HFF-Myc (cell line): Measurements from ENCODE around the gene DNAJC15.

Experiments used
- DNase-seq: peaks from one replicate; pipeline ENCODE4 v3.0.0-alpha.2; 2011; ENCODE audit warnings: low read depth; ENCODE audit errors: extremely low read depth
- H3K4me3 ChIP-seq: replicated peaks from 2 replicates; pipeline ENCODE4 v1.5.1; 2011; ENCODE audit warnings: low read depth, mild to moderate bottlenecking, control low read depth, low read length
- TF ChIP-seq, protein P1 (sequence below): IDR thresholded peaks from 2 replicates; pipeline ENCODE4 v1.5.1; 2012; ENCODE audit warnings: mild to moderate bottlenecking, low read depth, low read length, control low read depth; ENCODE audit errors: missing control alignments

Gene DNAJC15

DNA sequence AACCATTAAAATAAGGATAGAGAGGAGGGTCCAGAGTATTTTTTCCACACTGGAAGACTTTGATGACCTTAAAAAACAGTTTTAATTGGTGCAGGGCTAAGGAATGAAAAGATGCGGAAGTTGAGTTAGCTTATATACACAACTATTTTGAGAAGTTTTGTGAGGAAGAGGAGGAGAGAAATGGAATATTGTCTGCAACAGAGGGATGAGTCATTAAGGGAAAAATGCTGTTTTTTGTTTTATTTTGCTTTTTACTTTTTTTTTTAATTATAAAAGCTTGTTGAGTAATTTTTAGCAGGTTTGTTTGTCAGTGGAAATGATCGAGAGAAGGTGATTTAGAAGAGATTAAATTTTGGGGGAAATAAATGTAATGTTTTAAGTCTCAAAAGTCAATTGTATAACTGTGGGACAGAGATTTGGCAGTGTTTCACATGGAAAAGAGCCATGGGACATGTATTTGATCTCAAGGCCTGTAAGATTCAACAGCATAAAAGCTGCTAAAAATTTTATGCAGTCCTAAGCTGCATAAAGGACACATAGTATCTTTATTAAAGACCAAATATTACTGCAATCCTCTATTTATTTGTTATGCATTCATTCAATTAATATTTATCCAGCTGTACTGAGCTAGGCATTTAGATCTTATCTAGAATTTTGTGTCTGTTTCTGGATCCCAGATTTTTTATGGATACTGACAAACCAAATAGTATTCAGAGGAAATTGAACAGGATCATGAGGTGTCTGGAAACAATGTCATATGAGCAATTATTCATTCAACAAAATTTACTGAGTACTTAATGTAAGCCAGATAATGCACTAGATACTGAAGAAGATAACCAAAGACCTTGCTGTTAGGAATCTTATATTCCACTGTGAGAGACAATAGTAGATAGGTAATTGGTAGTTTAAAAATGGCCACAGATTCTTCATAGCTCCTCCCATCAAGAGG lies 72.7 kb downstream of the DNAJC15 start:
- H3K4me3 ChIP-seq = no peak overlapping the region
- DNase-seq = no peak
- TF ChIP-seq, protein P1, sequence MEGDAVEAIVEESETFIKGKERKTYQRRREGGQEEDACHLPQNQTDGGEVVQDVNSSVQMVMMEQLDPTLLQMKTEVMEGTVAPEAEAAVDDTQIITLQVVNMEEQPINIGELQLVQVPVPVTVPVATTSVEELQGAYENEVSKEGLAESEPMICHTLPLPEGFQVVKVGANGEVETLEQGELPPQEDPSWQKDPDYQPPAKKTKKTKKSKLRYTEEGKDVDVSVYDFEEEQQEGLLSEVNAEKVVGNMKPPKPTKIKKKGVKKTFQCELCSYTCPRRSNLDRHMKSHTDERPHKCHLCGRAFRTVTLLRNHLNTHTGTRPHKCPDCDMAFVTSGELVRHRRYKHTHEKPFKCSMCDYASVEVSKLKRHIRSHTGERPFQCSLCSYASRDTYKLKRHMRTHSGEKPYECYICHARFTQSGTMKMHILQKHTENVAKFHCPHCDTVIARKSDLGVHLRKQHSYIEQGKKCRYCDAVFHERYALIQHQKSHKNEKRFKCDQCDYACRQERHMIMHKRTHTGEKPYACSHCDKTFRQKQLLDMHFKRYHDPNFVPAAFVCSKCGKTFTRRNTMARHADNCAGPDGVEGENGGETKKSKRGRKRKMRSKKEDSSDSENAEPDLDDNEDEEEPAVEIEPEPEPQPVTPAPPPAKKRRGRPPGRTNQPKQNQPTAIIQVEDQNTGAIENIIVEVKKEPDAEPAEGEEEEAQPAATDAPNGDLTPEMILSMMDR = no peak

GRCh38 chr13:43100667-43101066 lies 77.3 kb downstream of the DNAJC15 start:
- no peak for DNase-seq
- TF ChIP-seq, protein P1 = no peak
- H3K4me3 ChIP-seq = no peak overlapping the region

DNA sequence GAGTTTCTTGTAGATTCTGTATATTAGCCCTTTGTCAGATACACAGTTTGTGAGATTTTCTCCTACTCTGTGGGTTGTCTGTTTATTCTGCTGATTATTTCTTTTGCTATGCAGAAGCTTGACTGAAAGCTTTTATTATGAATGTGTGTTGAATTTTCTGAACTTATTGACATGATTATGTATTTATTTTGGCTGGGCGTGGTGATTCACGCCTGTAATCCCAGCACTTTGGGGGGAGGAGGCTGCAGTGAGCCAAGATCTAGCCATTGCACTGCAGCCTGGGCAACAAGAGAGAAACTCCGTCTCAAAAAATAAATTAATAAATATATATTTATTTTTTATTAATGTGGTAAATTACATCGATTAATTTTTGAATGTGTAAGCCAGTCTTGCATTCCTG lies 78.9 kb downstream of the DNAJC15 start:
- DNase-seq = no peak
- no peak overlapping the region for H3K4me3 ChIP-seq
- TF ChIP-seq, protein P1 = no peak

DNA sequence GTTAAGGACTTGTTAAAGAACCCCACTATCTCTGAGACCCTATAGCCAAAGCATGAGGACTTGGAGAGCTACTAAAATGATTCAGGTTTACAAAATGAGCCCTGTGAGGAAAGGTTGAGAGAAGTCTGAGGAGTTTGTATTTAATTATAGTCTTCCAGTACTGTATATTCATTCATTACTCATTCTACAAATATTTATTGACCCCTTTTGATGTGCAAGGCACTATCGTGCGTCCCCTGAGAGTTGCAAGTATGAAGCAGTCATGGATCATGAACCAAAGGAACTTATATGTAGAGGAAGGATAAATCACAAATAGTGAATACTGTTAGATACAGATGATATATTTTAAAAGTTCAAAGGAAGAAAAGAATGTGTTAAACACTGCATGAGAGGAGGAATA lies 84.4 kb downstream of the DNAJC15 start:
- H3K4me3 ChIP-seq = no peak overlapping the region
- TF ChIP-seq, protein P1 = no peak
- no peak for DNase-seq

GRCh38 chr13:43110036-43110435 lies 86.7 kb downstream of the DNAJC15 start:
- DNase-seq = no peak

GRCh38 chr13:43110658-43111057 lies 87.3 kb downstream of the DNAJC15 start:
- no peak for DNase-seq
- H3K4me3 ChIP-seq = no peak overlapping the region
- TF ChIP-seq, protein P1 = no peak

More at GRCh38 chr13:43110036-43110435, 86.7 kb downstream of the DNAJC15 start:
- TF ChIP-seq, protein P1 = no peak
- H3K4me3 ChIP-seq = no peak overlapping the region
